PFSK-1 (cell line): Measurements from ENCODE around the gene STIM1.

ENCODE experiments used
- FOXP2 ChIP-seq: optimal IDR thresholded peaks from 2 replicates; pipeline ENCODE3; 2011; ENCODE audit warnings: borderline replicate concordance, control low read depth, inconsistent platforms; ENCODE audit not compliant: insufficient read depth; ENCODE audit errors: extremely low read length, extremely low read depth
- POLR2AphosphoS5 ChIP-seq: IDR thresholded peaks from 2 replicates; pipeline ENCODE4 v1.6.1; 2012; ENCODE audit warnings: low read depth, mild to moderate bottlenecking, control low read depth, low read length, moderate library complexity
- SIN3A ChIP-seq: IDR thresholded peaks from 2 replicates; pipeline ENCODE4 v1.6.1; 2012; ENCODE audit warnings: mild to moderate bottlenecking, low read length, moderate library complexity, borderline replicate concordance; ENCODE audit not compliant: insufficient read depth
- TAF1 ChIP-seq: IDR thresholded peaks from 2 replicates; pipeline ENCODE4 v1.6.1; 2012; ENCODE audit warnings: low read length, control low read depth, borderline replicate concordance; ENCODE audit not compliant: insufficient read depth
- TF ChIP-seq, protein P1 (sequence below), 2 experiments: IDR thresholded peaks; 2 replicates each; pipeline versions ENCODE4 v1.6.1 to v1.8.0; 2011 to 2012; ENCODE audit warnings: low read depth in 2 of 2, low read length in 2 of 2, control low read depth in 1 of 2, inconsistent platforms in 1 of 2, mild to moderate bottlenecking in 1 of 2, moderate library complexity in 1 of 2; ENCODE audit not compliant: insufficient read depth in 1 of 2

Gene STIM1

DNA sequence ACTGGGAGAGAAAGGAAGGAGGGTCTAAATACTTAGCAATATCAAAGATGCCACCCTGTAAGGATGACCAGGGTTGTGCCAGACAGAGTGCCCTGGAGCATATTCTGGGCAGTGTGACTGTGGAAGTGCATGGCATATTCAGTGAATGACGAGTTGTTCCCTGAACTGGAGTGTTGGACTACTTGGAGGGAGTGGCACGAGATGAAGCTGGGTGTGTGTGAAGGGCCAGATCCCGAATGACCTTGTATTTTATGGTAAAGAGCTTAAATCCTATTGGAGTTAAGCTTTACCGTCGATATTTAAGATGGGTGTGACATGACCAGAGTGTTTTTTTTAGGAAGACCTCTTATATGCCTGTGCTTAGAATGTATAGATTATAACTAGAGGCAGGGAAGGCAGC lies 48.8 kb downstream of the STIM1 start:
- TF ChIP-seq FOXP2 (no peak), TAF1 (no peak), SIN3A (no peak), POLR2AphosphoS5 (no peak)
- TF ChIP-seq, protein P1, sequence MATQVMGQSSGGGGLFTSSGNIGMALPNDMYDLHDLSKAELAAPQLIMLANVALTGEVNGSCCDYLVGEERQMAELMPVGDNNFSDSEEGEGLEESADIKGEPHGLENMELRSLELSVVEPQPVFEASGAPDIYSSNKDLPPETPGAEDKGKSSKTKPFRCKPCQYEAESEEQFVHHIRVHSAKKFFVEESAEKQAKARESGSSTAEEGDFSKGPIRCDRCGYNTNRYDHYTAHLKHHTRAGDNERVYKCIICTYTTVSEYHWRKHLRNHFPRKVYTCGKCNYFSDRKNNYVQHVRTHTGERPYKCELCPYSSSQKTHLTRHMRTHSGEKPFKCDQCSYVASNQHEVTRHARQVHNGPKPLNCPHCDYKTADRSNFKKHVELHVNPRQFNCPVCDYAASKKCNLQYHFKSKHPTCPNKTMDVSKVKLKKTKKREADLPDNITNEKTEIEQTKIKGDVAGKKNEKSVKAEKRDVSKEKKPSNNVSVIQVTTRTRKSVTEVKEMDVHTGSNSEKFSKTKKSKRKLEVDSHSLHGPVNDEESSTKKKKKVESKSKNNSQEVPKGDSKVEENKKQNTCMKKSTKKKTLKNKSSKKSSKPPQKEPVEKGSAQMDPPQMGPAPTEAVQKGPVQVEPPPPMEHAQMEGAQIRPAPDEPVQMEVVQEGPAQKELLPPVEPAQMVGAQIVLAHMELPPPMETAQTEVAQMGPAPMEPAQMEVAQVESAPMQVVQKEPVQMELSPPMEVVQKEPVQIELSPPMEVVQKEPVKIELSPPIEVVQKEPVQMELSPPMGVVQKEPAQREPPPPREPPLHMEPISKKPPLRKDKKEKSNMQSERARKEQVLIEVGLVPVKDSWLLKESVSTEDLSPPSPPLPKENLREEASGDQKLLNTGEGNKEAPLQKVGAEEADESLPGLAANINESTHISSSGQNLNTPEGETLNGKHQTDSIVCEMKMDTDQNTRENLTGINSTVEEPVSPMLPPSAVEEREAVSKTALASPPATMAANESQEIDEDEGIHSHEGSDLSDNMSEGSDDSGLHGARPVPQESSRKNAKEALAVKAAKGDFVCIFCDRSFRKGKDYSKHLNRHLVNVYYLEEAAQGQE (IDR thresholded peaks at IDR 0.05; ENCODE audit: insufficient read depth in 1 of 2, low read depth in 2 of 2, low read length in 2 of 2), result no peak

DNA sequence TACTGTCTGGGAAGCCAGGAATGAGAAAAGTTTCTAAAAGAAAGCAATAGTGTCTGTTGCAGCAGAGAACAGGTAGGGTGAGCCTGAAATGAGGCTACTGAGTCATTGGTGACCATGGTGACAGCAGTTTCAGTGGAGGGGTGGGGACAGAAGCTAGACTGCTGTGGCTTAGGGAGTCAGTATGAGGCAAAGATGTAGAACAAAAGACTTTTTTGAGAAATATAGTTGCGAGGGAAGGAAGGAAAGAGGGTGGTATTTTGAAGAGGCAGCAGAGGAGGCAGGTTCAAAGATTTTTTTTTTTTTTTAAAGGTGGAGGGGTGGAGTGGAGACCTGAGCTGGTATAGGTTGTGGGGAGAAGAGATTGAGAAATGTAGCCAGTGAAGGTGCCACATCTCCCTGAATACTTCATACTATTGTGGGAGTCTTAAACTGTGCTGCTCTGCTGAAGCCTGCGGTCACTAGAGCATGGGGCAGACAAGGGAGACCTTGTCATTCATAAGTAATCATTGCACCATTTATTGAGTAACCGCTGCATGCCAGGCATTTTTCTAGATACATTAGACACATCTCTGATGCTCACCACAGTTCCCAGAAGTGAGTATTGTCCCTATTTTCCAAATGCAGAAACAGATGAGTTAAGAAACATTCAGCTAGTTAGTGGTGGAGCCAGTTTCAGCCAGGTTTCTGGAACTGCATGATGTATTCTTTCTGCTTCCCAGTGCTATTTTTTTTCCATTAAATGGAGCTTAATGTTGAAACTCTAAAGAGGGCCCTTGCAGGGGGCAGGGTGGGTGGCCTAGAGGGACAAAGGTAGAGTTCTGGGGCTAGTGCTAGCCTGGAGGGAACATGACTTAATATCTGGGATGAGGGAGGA lies 49.9 kb downstream of the STIM1 start:
- TF ChIP-seq FOXP2 (no peak), POLR2AphosphoS5 (no peak), TAF1 (no peak), SIN3A (no peak)
- TF ChIP-seq, protein P1 (IDR thresholded peaks at IDR 0.05; ENCODE audit: insufficient read depth in 1 of 2, low read depth in 2 of 2, low read length in 2 of 2), result no peak

DNA sequence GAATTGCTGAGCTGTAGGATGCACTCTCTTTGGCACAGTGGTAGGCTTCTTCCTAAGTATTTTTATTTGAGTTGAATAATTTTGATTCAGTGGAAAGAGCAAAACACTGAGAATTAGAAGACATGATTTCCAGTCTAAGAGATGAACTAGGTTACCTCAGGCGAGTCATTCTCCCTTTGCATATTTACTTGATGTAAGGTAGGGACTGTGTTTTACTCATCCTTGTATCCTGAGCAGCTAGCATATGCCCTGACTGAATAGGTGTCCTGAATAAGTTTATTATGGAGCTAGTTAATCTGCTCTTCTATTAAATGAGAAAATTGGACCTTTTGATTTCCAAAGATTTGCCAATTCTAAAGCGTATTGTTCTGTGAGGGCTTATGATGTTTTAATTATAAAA lies 50.7 kb downstream of the STIM1 start:
- TF ChIP-seq, protein P1 (IDR thresholded peaks at IDR 0.05; ENCODE audit: insufficient read depth in 1 of 2, low read depth in 2 of 2, low read length in 2 of 2), result no peak
- TF ChIP-seq SIN3A, result no peak
- no peak for TF ChIP-seq POLR2AphosphoS5
- TF ChIP-seq TAF1, result no peak
- TF ChIP-seq FOXP2, result no peak

DNA sequence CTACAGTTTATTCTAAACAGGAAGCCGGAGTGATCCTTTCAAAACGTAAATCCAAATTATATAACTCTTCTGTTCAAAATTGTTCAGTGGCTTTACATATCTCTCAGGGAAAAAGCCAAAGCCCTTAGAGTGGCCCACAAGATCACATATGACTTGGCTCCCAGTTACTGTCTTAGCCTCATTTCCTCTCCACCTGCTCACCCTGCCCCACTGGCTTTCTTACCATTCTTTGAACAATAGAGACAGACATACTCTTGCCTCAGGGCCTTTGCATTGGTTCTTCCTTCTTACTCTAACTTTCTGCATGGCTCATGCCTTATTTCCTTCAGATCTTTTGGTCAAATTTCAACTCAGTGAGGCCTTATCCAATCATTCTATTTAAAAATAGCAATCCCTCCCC lies 52.1 kb downstream of the STIM1 start:
- TF ChIP-seq POLR2AphosphoS5 (no peak), FOXP2 (no peak)
- TF ChIP-seq, protein P1 (IDR thresholded peaks at IDR 0.05; ENCODE audit: insufficient read depth in 1 of 2, low read depth in 2 of 2, low read length in 2 of 2), result no peak

DNA sequence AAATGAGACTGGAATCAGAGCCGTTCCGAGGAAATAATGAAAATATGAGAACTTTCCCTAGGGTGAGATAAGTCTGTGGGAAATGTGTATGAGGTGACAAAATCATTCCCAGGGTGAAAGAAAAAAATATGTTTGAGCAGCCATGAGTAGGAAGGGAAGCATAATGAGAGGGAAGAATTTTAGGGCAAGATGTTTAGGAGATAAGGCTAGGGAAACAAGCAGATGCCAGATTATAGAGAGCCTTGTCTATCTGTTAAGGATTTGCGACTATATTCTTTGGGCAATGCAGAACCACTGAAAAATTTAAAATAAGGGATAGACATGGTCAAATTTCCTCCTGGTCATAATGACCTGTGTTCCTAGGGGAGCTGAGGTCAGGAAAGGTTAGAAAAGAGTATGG lies 54.4 kb downstream of the STIM1 start:
- no peak for TF ChIP-seq FOXP2
- no peak for TF ChIP-seq POLR2AphosphoS5
- no peak for TF ChIP-seq SIN3A
- TF ChIP-seq, protein P1 (IDR thresholded peaks at IDR 0.05; ENCODE audit: insufficient read depth in 1 of 2, low read depth in 2 of 2, low read length in 2 of 2), result no peak
- no peak for TF ChIP-seq TAF1
